ENCODE results near the gene ZNF518B.
A peak's percentile ranks its signal among the peaks of the same experiment; 100 is the strongest.

The ZNF518B gene

DNA sequence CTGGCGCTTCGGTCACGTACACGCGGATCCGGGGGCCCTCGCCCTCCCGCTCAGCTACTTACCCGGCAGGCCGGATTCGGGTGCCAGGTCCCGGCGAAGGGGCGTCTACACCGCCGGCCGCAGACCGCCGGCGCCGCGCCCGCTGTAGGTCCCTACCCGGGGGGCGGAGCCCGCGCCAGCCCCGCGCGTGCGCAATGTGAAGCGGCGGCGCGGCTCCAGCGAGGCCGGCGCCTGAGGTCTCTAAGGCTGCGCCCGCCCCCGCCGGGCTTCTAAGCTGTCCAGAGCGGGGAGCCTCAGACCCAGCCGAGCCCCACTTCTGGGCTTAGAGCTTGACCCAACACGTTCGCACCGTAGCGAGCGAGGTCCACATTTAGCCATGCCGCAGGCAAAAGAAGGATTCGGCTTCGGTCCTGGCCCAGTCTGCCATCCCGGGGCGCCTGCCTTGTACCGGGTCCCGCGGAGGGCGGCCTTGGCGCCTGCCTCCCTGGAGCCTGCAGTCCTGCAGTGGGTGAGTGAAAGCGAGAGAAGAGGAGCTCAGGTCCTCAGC is at the start of gene ZNF518B:
ZNF518B (minus strand) TSS at position 172 of the 547 bp plus-strand sequence. CDS start 11,098 bp downstream, outside the sequence.
- DNase-seq, result peak; percentile 82

DNA sequence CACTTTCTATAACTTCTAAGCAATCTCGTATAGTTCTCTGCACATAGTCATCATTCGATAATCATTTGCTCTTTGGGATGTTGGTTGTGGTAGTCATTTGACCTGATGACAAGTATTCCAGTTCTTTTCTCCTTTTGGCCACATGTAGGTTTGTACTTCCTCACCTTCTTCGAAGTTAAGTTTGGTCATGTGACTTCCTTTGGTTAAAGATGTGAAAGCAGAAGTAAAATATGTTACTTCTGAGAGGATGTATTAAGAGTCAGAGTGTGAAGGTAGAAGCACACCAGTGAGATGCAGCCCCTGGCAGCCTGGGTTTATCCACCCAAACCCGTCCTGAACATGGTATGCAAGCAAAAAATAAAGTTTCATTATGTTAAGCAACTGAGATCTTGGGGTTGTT is 48.9 kb upstream of the ZNF518B start:
- DNase-seq, result no peak

GRCh38 chr4:10504570-10505179 is 47.4 kb upstream of the ZNF518B start:
- DNase-seq, result no peak

GRCh38 chr4:10502717-10503116 is 45.5 kb upstream of the ZNF518B start:
- DNase-seq, result no peak

DNA sequence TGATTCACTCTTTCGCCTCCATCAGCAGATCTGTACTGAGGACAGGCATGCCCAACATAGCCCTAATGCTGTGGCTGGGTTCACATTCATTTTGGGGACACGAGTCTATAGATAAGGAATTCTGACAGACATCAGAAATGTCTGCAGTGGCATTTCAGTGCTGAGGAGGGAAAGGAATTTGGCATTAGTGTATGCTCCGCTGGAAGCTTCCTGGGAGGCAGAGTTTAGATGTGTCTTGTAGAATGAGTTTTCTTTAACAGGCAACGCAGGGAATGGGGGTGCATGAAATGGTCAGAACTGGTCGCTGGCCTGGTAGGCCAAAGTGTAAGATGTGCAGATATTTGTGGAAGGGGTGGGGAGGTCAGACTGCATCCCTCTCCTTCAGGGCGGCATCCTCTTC is 43.5 kb upstream of the ZNF518B start:
- DNase-seq, result no peak

DNA sequence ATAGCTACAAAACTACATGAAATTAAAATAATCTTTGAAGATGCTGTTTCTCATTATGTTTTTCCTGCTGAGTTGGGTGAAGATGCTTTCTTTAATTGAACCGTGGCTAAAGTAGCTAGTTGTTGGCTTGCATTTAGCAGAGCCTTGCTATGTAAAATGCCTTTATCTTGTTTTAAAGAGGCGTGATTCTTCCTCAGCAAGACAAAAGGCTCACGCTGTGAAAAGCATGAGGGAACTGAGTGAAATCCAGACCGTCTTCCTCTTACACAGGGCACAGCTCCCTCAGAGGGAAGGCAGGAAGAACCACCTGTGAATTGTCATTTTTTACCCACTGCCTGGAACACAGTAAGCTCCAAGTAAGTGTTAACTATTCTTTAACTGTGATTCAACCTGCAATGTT is 39.0 kb upstream of the ZNF518B start:
- DNase-seq, result no peak

DNA sequence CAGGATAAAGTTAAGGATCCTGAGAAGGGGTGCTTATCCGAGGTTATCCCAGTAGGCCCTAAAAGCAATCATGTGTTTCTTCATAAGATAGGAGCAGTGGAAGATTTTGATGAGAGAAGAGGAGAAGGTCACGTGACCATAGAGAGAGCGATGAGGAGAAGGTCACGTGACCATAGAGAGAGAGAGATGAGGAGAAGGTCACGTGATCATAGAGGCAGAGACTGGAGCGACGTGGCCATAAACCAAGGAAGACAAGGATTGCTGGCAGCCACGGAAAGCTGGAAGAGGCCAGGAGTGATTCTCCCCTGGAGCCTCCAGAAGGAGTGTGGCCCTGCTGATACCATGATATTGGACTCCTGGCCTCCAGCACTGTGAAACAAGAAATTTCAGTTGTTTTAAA is 38.4 kb upstream of the ZNF518B start:
- DNase-seq, result no peak

DNA sequence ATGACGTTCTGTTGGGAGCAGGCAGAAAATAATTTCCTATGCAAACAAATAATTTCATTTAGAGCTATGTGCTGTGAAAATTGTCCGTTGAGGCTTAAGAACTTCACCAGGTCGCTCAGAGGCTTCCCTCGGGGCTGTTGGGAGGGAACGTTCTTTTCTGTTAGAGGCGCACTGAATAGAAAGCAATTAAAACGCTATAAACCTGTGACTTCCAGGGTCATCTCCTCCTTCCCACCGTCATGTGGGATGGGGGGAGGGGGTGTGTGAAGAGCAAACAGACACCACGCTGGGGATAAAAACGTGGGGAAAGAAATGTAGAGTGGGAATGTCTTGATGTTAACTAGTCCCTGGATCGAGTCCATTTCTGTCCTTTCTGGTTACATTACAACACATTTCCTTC is 35.2 kb upstream of the ZNF518B start:
- DNase-seq, result no peak

- DNase-seq, result no peak
Measured at GRCh38 chr4:10491401-10491800, 34.2 kb upstream of the ZNF518B start.

GRCh38 chr4:10490996-10491395 is 33.8 kb upstream of the ZNF518B start:
- DNase-seq, result no peak

- DNase-seq, result no peak
Measured at GRCh38 chr4:10482913-10483312, 25.7 kb upstream of the ZNF518B start.

DNA sequence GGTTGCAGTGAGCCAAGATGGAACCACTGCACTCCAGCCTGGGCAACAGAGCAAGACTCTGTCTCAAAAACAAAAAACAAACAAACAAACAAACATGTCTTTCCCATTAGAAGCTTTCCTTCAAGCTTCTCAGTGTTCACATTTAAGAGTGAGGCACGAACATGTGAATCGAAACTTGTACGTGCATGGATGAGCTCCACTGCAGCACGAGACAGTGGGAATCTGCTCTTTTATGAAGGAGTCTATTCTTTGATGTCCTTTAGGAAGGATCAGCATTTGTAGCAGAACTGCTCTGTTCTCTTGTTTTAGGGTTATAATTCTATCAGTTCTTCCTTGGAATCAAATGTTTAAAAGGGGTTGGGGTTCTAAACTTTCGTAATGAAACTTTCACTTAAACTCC is 23.4 kb upstream of the ZNF518B start:
- DNase-seq, result no peak

- no peak for DNase-seq
Measured at GRCh38 chr4:10478621-10479020, 21.4 kb upstream of the ZNF518B start.

DNA sequence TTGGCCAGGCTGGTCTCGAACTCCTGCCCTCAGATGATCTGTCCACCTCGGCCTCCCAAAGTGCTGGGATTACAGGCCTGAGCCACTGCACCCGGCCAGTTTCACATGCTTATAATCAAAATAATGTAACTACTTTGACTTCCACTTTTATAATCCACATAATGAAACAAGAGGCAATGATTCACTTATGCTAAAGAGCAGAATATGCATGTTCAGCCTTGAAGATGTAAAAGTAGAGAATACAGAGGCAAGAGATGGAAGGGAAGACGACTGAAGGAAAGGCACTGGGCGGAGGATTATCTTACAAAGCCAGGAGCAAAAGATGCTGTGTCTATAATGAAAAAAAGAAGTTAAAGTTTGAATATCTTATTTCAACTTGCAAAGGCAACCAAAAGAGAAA is 13.3 kb upstream of the ZNF518B start:
- no peak for DNase-seq

- DNase-seq, result no peak
Measured at GRCh38 chr4:10466161-10466560, 8.9 kb upstream of the ZNF518B start.

- no peak for DNase-seq
Measured at GRCh38 chr4:10462876-10463275, 5.7 kb upstream of the ZNF518B start.

DNA sequence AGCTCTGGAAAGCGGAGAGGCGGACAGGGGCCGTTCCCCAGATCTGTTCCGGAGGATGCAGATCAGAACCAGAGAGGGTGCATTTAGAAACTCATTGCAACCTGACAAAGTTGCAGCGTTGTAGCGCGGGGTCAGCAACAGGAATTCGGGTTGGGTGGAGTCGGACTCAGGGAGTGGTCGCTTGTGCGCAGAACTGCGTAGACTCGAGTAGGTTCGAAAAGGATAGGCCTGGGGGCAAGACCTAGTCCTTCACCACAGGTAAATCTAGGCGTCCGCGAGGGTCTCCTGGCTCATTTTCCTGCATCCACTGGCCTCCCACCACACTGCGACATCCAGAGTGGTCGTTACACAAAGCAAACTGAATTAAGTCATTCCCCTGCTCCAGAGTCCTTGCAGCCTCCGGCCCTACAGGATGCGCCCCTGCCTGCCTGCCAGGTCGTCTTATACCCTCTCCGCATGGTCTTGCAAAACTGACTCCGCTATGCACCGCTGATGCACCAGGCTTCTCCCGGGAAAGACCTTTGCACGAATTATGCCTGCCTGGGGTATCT is 4.7 kb upstream of the ZNF518B start:
- no peak for DNase-seq

DNA sequence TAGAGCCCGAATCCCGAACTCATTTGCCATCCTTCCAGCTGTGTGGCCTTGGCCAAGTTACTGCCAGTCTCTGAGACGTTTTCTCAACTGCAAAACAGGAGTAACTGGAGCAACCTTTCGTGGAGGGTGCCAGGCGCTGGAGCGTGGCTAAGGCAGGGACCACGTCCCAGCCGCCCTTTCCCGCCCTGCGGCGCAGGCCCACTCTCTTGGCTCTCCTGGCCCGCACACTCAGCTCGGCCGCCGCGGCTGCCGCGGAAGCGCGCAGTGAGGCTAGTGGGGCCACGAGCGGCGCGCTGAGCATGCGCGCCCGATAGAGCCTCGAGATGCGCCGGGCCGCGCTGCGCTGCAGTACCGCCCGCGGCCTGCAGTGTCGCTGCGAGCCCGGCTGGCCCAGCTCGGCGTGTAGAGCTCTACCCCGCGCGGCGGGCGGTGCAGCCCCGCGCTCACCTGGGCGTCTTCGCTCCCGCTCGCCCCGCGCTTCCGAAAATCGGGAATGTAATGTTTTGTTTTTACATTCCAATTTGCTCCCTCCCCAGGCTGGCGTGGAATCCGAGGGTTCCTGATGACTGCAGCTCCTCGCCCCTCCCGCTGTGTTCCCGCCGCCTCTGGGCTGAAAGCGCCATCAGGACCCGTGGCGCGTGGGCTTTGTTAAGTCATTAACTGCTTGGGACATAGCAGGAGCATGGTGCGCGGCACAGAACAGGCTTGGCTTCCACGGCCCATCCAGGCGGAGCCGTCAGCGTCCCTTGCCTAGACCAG is 4.0 kb upstream of the ZNF518B start:
- peak; percentile 80 for DNase-seq

GRCh38 chr4:10460313-10461047 is 3.3 kb upstream of the ZNF518B start:
- no peak for DNase-seq

DNA sequence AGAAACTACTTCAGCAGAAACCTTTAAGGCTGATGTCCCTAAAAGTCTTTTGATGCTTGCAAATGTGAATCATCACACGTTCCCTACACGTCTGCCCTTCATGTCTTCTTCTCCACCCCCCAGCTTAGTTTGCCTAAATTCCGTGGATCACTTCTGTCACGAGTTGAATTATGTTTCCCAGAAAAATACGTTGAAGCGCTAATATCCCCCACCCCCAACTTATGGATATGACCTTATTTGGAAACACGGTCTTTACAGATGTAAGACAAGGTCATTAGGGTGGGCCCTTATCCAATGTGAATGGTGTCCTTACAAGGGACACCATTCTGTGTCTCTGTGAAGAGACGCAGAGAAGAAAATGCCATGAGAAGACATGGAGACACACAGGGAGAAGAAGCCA is 2.1 kb upstream of the ZNF518B start:
- no peak for DNase-seq

DNA sequence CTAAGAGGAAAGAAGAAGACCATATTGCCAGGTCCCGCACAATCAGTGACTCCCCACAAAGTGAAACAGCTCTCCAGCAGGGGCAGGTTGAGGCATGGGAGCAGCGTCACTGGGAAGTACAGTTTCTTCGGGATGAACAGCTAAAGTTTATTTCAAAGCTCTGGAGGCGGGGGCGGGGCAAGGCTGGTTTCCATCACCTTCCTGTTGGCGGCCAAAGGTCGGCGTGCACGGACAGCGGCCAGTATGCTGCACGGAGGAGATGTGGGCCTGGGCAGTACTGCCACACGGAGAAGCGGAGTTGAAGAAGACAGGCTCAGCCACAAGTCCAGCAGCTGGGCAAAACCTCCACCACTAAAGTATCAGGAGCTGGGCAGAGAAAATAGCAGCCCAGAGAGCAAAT is 951 bp upstream of the ZNF518B start:
- no peak for DNase-seq

DNA sequence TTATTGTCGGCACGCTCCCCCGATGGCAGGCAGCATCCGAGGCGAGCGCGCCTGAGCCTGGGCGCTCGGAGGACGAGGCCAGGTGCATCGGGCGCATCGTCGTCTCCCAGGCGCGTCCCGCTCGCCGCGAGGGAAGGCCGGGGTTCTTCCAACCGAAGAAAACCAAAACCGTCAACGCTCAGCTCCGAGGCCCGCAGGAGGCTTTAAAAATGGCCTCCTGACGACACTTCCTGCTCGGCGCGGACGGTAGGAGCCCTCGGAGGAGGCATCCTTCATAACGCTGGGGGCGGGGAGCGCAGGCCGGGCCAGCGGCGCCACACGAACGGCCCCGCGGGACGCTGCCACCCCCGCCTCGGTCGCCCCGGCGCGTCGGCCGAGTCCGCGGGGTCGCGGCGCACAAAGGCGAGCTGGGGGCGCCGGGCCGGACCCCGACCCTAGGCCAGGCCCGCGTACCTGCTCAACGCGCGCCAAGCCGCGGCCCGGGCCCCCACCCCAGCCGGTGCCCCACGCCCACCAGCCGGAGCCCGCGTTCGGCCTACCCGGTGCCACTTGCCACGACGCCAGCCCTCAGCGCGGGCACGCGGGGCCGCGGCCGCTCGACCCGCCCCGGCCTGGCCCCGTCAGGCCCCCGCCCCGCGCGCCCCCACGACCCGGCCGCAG is 501 bp downstream of the ZNF518B start:
- DNase-seq, result peak; percentile 70

DNA sequence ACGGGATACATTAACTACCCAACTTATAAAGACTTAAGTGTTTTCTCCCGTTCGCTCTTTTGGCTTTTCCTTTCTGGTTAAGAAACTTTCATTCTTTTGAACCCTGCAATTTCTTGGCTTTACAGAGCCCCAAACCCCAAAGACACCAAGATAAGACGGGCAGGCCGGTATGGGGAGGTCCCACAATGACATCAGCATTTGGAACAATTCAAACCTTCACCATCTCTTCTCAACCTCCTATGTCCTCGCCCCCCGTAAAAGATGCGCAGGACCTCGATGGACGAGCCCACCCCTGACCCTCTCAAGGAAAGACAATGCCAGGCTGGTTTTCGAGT is 999 bp downstream of the ZNF518B start:
- DNase-seq, result no peak
